A549 (cell line): ENCODE results near the gene RNF167. TPM values are rescaled to one million over a fixed set of nuclear protein-coding genes. Genes with fewer than 3 reads are reported as not detected.
A peak's percentile ranks its signal among the peaks of the same experiment; 100 is the strongest.

Experiments
- ATAC-seq, 2 experiments: fragments of 200-7000 bp in 1 of 2; fragments of >200 bp in 1 of 2; cut with Nextera tagmentation in 1 of 2; cut with Tn5 transposase in 1 of 2; 3 replicates each; pipeline versions ENCODE4 v1.8.0 to v1.9.1; 2018 to 2020; ENCODE audit warnings: mild to moderate bottlenecking in 1 of 2, moderate library complexity in 1 of 2
- CTCF ChIA-PET: fragments of 300-600 bp; sonication (Branson Sonifier 250); formaldehyde crosslinking; extraction: SDS; loops from one replicate; lab custom pipeline; 2021; ENCODE audit warnings: antibody characterized with exemption, inconsistent platforms; lab: Yijun Ruan, JAX
- POLR2A ChIA-PET: fragments of 350-600 bp; formaldehyde crosslinking; extraction: SDS; loops from one replicate; lab custom pipeline; 2021; ENCODE audit warnings: antibody characterized with exemption, inconsistent platforms; lab: Yijun Ruan, JAX
- DNase-seq, 2 experiments: peaks; one replicate each; pipeline versions ENCODE4 v3.0.0 to v3.0.0-alpha.2; 2011 to 2016; ENCODE audit warnings: low read depth in 1 of 2, low spot score in 1 of 2
- FAIRE-seq: peaks from 2 replicates; lab custom pipeline; 2011; peaks lifted over from hg19 to GRCh38; lab: Jason Lieb, UNC
- H3K27ac ChIP-seq, 2 experiments: fragments of >200 bp; sonication (Bioruptor Twin); formaldehyde crosslinking; 3 replicates each; pipeline ENCODE4 v1.5.1; 2016 to 2017
- H3K4me1 ChIP-seq: fragments of >200 bp; sonication (Bioruptor Twin); formaldehyde crosslinking; 3 replicates; pipeline ENCODE4 v1.6.1; 2016
- H3K4me2 ChIP-seq: fragments of >200 bp; sonication (Bioruptor Twin); formaldehyde crosslinking; 3 replicates; pipeline ENCODE4 v1.6.1; 2016
- H3K4me3 ChIP-seq: fragments of >200 bp; sonication (Bioruptor Twin); formaldehyde crosslinking; 3 replicates; pipeline ENCODE4 v1.5.1; 2016
- H3K9me3 ChIP-seq: fragments of >200 bp; sonication (Bioruptor Twin); formaldehyde crosslinking; 3 replicates; pipeline ENCODE4 v1.6.1; 2016
- BHLHE40 ChIP-seq: IDR thresholded peaks from 2 replicates; pipeline ENCODE4 v1.6.1; 2012; ENCODE audit warnings: low read depth, low read length, inconsistent platforms
- CEBPB ChIP-seq, 2 experiments: fragments of >200 bp in 1 of 2; sonication (Bioruptor Twin) in 1 of 2; formaldehyde crosslinking in 1 of 2; IDR thresholded peaks; 2 replicates each; pipeline ENCODE4 v1.6.1; 2012 to 2016
- CHD4 ChIP-seq: fragments of 200-600 bp; sonication (generic); IDR thresholded peaks from 2 replicates; pipeline ENCODE4 v1.6.1; 2016; ENCODE audit warnings: antibody characterized with exemption, mild to moderate bottlenecking, borderline replicate concordance
- EP300 ChIP-seq, 2 experiments: fragments of >200 bp; sonication (Bioruptor Twin); formaldehyde crosslinking; IDR thresholded peaks; 2 replicates in 1 of 2; 3 replicates in 1 of 2; pipeline ENCODE4 v1.6.1; 2016 to 2017
- GATA3 ChIP-seq: IDR thresholded peaks from 2 replicates; pipeline ENCODE4 v1.6.1; 2012; ENCODE audit warnings: borderline replicate concordance
- JUN ChIP-seq, 2 experiments: fragments of >200 bp; sonication (Bioruptor Twin); formaldehyde crosslinking; IDR thresholded peaks; 2 replicates in 1 of 2; 3 replicates in 1 of 2; pipeline ENCODE4 v1.6.1; 2016 to 2017
- KDM5A ChIP-seq: fragments of 200-600 bp; sonication (generic); IDR thresholded peaks from 2 replicates; pipeline ENCODE4 v1.6.1; 2016; ENCODE audit warnings: antibody characterized with exemption, mild to moderate bottlenecking
- MAFK ChIP-seq: fragments of 450-650 bp; IDR thresholded peaks from 2 replicates; pipeline ENCODE4 v1.6.1; 2014; ENCODE audit not compliant: partially characterized antibody
- POLR2A ChIP-seq: IDR thresholded peaks from 2 replicates; pipeline ENCODE4 v1.6.1; 2012; ENCODE audit warnings: mild to moderate bottlenecking, low read length
- POLR2AphosphoS2 ChIP-seq: conservative IDR thresholded peaks from 2 replicates; pipeline ENCODE4 v1.6.1; 2012; ENCODE audit warnings: low read length, improper control_type of control experiment, inconsistent platforms
- RAD21 ChIP-seq, 2 experiments: fragments of >200 bp in 1 of 2; sonication (Bioruptor Twin) in 1 of 2; formaldehyde crosslinking in 1 of 2; IDR thresholded peaks in 1 of 2; conservative IDR thresholded peaks in 1 of 2; 2 replicates in 1 of 2; 3 replicates in 1 of 2; pipeline ENCODE4 v1.6.1; 2012 to 2018; ENCODE audit warnings: inconsistent platforms in 1 of 2
- RARB ChIP-seq: fragments of 250-450 bp; sonication (Bioruptor Pico); IDR thresholded peaks from 2 replicates; pipeline ENCODE4 v1.8.0; 2021; ENCODE audit warnings: mild to moderate bottlenecking, moderate library complexity
- RCOR1 ChIP-seq: fragments of 150-350 bp; IDR thresholded peaks from 2 replicates; pipeline ENCODE4 v1.6.1; 2014; ENCODE audit warnings: antibody characterized with exemption, low read length, low read depth
- RFX5 ChIP-seq: fragments of 450-650 bp; IDR thresholded peaks from 2 replicates; pipeline ENCODE4 v1.7.1; 2014; ENCODE audit warnings: antibody characterized with exemption, mild to moderate bottlenecking, moderate library complexity
- TFCP2L1 ChIP-seq: fragments of 250-450 bp; sonication (Bioruptor Pico); IDR thresholded peaks from 2 replicates; pipeline ENCODE4 v1.5.0; 2021; ENCODE audit warnings: mild to moderate bottlenecking
- TP53 ChIP-seq: fragments of 250-450 bp; sonication (Bioruptor Pico); IDR thresholded peaks from 2 replicates; pipeline ENCODE4 v1.5.0; 2021; ENCODE audit warnings: mild to moderate bottlenecking, moderate library complexity
- ZFP36 ChIP-seq: fragments of 450-650 bp; IDR thresholded peaks from 2 replicates; pipeline ENCODE4 v1.6.1; 2014; ENCODE audit warnings: borderline replicate concordance; ENCODE audit not compliant: partially characterized antibody
- ZSCAN20 ChIP-seq: fragments of 250-450 bp; sonication (Bioruptor Pico); IDR thresholded peaks from 2 replicates; pipeline ENCODE4 v1.8.0; 2022; ENCODE audit warnings: mild to moderate bottlenecking, moderate library complexity
- WGBS: methylation state at CpG from one replicate; pipeline ENCODE4 v1.1.6; 2017; ENCODE audit errors: missing lambda C conversion rate; 5-methylcytosine and 5-hydroxymethylcytosine counted together
- polyA plus RNA-seq, 4 experiments: library from polyadenylated mRNA; depleted of rRNA in 3 of 4; stranded (reverse); fragments of >200 nt; fragmentation: RNase III in 1 of 4; extraction: RNeasy Plus Mini Kit Qiagen cat#74134 plus additional on column Dnase treatment in 1 of 4; gene quantifications; 2 replicates in 3 of 4; 3 replicates in 1 of 4; pipeline ENCODE4 v1.2.3, GENCODE V29; 2011 to 2017
- TF ChIP-seq, protein P1 (sequence below): IDR thresholded peaks from 2 replicates; pipeline ENCODE4 v1.6.1; 2012
- TF ChIP-seq, protein P2 (sequence below): fragments of 150-350 bp; IDR thresholded peaks from 2 replicates; pipeline ENCODE4 v1.6.1; 2014; ENCODE audit warnings: low read depth, mild to moderate bottlenecking, low read length
- TF ChIP-seq, protein P3 (sequence below): fragments of >200 bp; sonication (Bioruptor Twin); formaldehyde crosslinking; IDR thresholded peaks from 3 replicates; pipeline ENCODE4 v1.5.1; 2016
- TF ChIP-seq, protein P4 (sequence below): fragments of 250-450 bp; sonication (Bioruptor Pico); IDR thresholded peaks from 2 replicates; pipeline ENCODE4 v1.5.0; 2020; ENCODE audit warnings: low read depth, mild to moderate bottlenecking, moderate library complexity
- TF ChIP-seq, protein P5 (sequence below): fragments of 450-650 bp; IDR thresholded peaks from 2 replicates; pipeline ENCODE4 v1.6.1; 2014; ENCODE audit warnings: antibody characterized with exemption

RNF167 gene
- polyA plus RNA-seq, 2 of the 4 experiments (the other 2 are of a cell fraction), result 86.4 to 98.7 TPM

DNA sequence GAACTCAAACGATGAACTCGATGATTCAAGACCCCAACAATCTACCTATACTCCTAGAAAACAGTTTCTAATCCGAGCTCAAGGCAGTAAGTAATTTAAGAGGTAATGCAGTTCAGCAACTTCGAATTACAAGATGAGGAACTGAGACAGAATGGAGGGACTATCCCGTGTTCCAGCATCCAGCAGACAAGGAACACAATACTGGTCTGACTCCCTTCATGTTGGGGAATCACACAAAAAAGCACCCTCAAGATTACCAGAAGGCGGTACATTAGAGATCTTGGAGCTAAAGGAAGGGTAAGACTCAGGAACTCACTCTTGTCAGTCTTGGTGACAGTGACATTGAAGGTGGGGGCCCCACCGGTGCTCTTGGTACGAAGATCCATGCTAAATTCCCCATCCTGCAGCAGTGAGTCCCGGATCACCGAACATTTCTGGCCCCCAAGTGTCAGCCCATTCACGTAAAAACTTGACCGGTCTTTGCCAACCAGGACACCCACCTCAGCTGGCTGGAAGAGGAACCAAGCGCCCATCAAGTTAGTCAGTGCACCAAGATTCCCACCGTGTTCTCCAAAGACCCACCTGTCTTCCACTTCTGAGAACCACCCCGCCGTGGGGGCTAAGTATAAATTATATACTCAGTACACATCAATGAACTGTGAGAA, 6.4 kb downstream of the RNF167 start:
- POLR2A ChIA-PET, result interaction anchor here (5.3 kb wide), 1 partner anchor 21 kb away, joined by 67 read pairs; the partner anchor contains the start of gene SPAG7
- Histone ChIP-seq H3K4me3 (peak overlapping the region; percentile 98), H3K4me2 (peak overlapping the region; percentile 99), H3K9me3 (no peaks in the 10 kb centered on the region), H3K4me1 (peaks cover 61% of the 10 kb centered on the region), H3K27ac (peak overlapping the region; percentile 99)
- FAIRE-seq, result no peak
- CTCF ChIA-PET, result interaction anchor here (1.0 to 3.7 kb wide), 5 partner anchors 16 to 51 kb away, joined by 3 to 17 read pairs (median 4); partner anchors contain the start of genes CAMTA2, INCA1 and SPAG7
- TF ChIP-seq POLR2A (no peak), RAD21 (conservative IDR thresholded peaks at IDR 0.05 in 1 of 2, IDR thresholded peaks at IDR 0.05 in 1 of 2) (no peak), JUN (IDR thresholded peaks at IDR 0.05) (0 out of 5 replicates have a peak, but pooled peaks of 1 of the 2 experiments have one; percentile 0), POLR2AphosphoS2 (peak; percentile 36; the same call in 1 of the 2 replicates)
- TF ChIP-seq, protein P1, sequence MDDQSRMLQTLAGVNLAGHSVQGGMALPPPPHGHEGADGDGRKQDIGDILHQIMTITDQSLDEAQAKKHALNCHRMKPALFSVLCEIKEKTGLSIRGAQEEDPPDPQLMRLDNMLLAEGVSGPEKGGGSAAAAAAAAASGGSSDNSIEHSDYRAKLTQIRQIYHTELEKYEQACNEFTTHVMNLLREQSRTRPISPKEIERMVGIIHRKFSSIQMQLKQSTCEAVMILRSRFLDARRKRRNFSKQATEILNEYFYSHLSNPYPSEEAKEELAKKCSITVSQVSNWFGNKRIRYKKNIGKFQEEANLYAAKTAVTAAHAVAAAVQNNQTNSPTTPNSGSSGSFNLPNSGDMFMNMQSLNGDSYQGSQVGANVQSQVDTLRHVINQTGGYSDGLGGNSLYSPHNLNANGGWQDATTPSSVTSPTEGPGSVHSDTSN, result 0 out of 2 replicates have a peak, but pooled peaks have one; percentile 33
- no peak for DNase-seq
- WGBS, result 4% methylated on average over 16 of the region's 16 CpGs
- ATAC-seq, result no peak

DNA sequence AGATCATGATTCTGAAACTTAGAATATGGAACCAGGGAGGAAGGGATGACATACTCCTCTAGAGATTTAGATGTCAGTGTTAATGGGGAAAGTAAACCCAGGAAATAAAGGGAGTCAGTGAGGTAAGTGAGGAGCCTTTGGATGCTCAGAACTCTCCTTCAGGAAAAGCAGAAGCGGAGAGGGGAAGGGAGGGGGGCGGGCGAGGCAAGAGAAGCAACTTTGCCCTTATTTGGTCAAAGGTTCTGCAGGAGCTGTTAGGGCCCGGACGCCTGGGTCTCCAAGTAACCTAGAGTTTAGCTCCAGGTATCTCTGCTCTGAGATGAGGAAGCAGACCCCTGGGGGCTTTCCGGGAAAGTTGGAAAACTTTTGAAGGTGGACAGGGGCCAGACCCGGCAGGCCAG, 6.9 kb downstream of the RNF167 start:
- peak overlapping the region; percentile 98 for H3K4me3 ChIP-seq
- no peak for ATAC-seq
- H3K9me3 ChIP-seq, result no peaks in the 10 kb centered on the region
- ChIA-PET POLR2A (interaction anchor here (1.9 to 5.3 kb wide), 2 partner anchors 20 to 157 kb away, joined by 7 to 67 read pairs; partner anchors contain the start of gene SPAG7), CTCF (interaction anchor here (1.0 to 3.7 kb wide), 4 partner anchors 21 to 50 kb away, joined by 3 to 17 read pairs (median 6); partner anchors contain the start of genes CAMTA2, INCA1 and SPAG7)
- H3K27ac ChIP-seq, result peak overlapping the region; percentile 99
- 2% methylated on average over 5 of the region's 7 CpGs for WGBS
- H3K4me2 ChIP-seq, result peak overlapping the region; percentile 99
- TF ChIP-seq, protein P2, sequence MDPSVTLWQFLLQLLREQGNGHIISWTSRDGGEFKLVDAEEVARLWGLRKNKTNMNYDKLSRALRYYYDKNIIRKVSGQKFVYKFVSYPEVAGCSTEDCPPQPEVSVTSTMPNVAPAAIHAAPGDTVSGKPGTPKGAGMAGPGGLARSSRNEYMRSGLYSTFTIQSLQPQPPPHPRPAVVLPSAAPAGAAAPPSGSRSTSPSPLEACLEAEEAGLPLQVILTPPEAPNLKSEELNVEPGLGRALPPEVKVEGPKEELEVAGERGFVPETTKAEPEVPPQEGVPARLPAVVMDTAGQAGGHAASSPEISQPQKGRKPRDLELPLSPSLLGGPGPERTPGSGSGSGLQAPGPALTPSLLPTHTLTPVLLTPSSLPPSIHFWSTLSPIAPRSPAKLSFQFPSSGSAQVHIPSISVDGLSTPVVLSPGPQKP, result peak; percentile 70; the same call in 1 of the 2 replicates
- TF ChIP-seq RAD21 (conservative IDR thresholded peaks at IDR 0.05 in 1 of 2, IDR thresholded peaks at IDR 0.05 in 1 of 2) (no peak), ZFP36 (no peak)
- TF ChIP-seq, protein P3, sequence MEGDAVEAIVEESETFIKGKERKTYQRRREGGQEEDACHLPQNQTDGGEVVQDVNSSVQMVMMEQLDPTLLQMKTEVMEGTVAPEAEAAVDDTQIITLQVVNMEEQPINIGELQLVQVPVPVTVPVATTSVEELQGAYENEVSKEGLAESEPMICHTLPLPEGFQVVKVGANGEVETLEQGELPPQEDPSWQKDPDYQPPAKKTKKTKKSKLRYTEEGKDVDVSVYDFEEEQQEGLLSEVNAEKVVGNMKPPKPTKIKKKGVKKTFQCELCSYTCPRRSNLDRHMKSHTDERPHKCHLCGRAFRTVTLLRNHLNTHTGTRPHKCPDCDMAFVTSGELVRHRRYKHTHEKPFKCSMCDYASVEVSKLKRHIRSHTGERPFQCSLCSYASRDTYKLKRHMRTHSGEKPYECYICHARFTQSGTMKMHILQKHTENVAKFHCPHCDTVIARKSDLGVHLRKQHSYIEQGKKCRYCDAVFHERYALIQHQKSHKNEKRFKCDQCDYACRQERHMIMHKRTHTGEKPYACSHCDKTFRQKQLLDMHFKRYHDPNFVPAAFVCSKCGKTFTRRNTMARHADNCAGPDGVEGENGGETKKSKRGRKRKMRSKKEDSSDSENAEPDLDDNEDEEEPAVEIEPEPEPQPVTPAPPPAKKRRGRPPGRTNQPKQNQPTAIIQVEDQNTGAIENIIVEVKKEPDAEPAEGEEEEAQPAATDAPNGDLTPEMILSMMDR, result no peak
- no peak for FAIRE-seq
- H3K4me1 ChIP-seq, result peaks cover 61% of the 10 kb centered on the region
- DNase-seq, result peak in 1 of 2 experiments; percentile 64

DNA sequence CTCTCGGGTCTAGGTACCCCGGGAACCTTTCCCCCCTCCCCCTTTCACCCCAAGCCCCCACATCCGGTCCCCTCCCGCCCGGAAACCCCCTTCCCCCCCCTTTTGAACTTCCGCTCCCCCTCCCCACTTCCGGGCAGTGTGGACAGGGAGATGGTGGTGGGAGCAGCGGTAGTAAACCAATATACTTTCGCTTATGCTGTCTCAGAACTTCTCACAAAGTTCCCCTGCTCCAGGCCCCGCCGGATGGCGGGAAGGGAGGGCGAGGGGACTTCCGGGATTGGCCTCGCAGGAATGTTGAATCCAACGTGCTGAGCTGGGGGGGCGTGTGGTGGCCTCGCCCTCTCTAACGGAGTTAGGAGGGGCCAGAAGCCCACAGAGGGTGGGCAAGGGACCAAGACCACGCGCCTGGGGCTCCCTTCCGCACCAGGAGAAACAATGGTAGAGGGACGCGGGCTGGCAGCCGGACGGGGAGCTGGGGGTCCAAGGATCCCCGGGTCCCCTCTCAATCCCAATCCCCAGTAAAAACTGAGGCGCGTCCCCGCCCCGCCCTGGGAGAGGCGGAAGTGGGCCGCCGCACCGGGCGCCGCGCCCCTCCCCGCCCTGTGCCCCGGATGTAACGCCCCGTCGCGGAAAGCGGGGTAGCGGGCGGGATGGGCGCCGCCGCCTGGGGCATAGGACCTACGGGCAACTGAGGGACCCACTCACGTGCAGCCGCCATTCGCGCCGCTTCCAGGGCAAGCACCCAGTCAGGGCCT, 7.5 kb downstream of the RNF167 start:
- DNase-seq, result peak; percentile 64 to 76
- no peak for FAIRE-seq
- 1% methylated on average over 34 of the region's 56 CpGs for WGBS
- H3K4me1 ChIP-seq, result peaks cover 57% of the 10 kb centered on the region
- ATAC-seq, result peak in 1 of 2 experiments; percentile 32; a peak in 3 of 6 replicates
- no peaks in the 10 kb centered on the region for H3K9me3 ChIP-seq
- H3K4me2 ChIP-seq, result peak overlapping the region; percentile 99
- H3K4me3 ChIP-seq, result peak overlapping the region; percentile 98
- ChIA-PET CTCF (interaction anchor here (1.0 to 1.9 kb wide), 4 partner anchors 20 to 49 kb away, joined by 3 to 7 read pairs (median 4); partner anchors contain the start of genes CAMTA2, INCA1 and SPAG7), POLR2A (interaction anchor here (0.9 to 5.3 kb wide), 5 partner anchors 8 to 158 kb away, joined by 3 to 68 read pairs (median 7); partner anchors contain the start of genes RNF167, SLC25A11 and SPAG7)
- H3K27ac ChIP-seq, result peak overlapping the region; percentile 99
- TF ChIP-seq EP300 (IDR thresholded peaks at IDR 0.05) (no peak), CEBPB (IDR thresholded peaks at IDR 0.05) (no peak), GATA3 (no peak; the same call in 1 of the 2 replicates), TP53 (peak; percentile 88), ZSCAN20 (CRISPR knock-in tag) (no peak), RCOR1 (no peak), RARB (CRISPR knock-in tag) (0 out of 2 replicates have a peak, but pooled peaks have one; percentile 13), CHD4 (no peak), MAFK (no peak), TFCP2L1 (peak; percentile 27), KDM5A (no peak), BHLHE40 (no peak), RFX5 (no peak)
- TF ChIP-seq, protein P4, sequence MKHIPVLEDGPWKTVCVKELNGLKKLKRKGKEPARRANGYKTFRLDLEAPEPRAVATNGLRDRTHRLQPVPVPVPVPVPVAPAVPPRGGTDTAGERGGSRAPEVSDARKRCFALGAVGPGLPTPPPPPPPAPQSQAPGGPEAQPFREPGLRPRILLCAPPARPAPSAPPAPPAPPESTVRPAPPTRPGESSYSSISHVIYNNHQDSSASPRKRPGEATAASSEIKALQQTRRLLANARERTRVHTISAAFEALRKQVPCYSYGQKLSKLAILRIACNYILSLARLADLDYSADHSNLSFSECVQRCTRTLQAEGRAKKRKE (CRISPR knock-in tag), result 0 out of 2 replicates have a peak, but pooled peaks have one; percentile 65
- TF ChIP-seq, protein P5, sequence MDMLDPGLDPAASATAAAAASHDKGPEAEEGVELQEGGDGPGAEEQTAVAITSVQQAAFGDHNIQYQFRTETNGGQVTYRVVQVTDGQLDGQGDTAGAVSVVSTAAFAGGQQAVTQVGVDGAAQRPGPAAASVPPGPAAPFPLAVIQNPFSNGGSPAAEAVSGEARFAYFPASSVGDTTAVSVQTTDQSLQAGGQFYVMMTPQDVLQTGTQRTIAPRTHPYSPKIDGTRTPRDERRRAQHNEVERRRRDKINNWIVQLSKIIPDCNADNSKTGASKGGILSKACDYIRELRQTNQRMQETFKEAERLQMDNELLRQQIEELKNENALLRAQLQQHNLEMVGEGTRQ, result no peak
